Calu3 (cell line): ENCODE measurements around the gene FOXP1. TPM values are rescaled to one million over a fixed set of nuclear protein-coding genes. Genes with fewer than 3 reads are reported as not detected.

Experiments used
- BruUV-seq: library from RNA; stranded (reverse); fragments of 400-500 nt; replicated peaks from 2 replicates; lab custom pipeline; 2021; lab: Mats Ljungman, UMichigan
- CTCF ChIA-PET: fragments of 300-600 bp; sonication (Branson Sonifier 250); formaldehyde crosslinking; loops from one replicate; lab custom pipeline; 2022; ENCODE audit warnings: antibody characterized with exemption; lab: Charles Lee
- DNase-seq: peaks from one replicate; pipeline ENCODE4 v3.0.0; 2022
- H3K27ac Mint-ChIP-seq: one replicate; pipeline ENCODE4 v1.8.0; 2022; ENCODE audit warnings: mixed read lengths; ENCODE audit not compliant: unreplicated experiment
- H3K27me3 Mint-ChIP-seq: one replicate; pipeline ENCODE4 v1.8.0; 2022; ENCODE audit warnings: mixed read lengths; ENCODE audit not compliant: unreplicated experiment
- H3K36me3 Mint-ChIP-seq: one replicate; pipeline ENCODE4 v1.8.0; 2022; ENCODE audit warnings: mild to moderate bottlenecking, moderate library complexity, mixed read lengths; ENCODE audit not compliant: insufficient read depth, unreplicated experiment
- H3K4me1 Mint-ChIP-seq: one replicate; pipeline ENCODE4 v1.8.0; 2022; ENCODE audit warnings: mild to moderate bottlenecking, low read depth, mixed read lengths; ENCODE audit not compliant: unreplicated experiment
- H3K4me3 Mint-ChIP-seq: one replicate; pipeline ENCODE4 v1.8.0; 2022; ENCODE audit warnings: mild to moderate bottlenecking, low read depth, moderate library complexity, mixed read lengths; ENCODE audit not compliant: unreplicated experiment
- H3K9me3 Mint-ChIP-seq: one replicate; pipeline ENCODE4 v1.8.0; 2022; ENCODE audit warnings: low read depth, mixed read lengths; ENCODE audit not compliant: unreplicated experiment
- intact Hi-C: fragments of 100-400 bp; cut with micrococcal nuclease; formaldehyde crosslinking; loops from one replicate; pipeline ENCODE4 v1.10.0; 2022; ENCODE audit not compliant: unreplicated experiment
- total RNA-seq: library from RNA; stranded (reverse); gene quantifications from 2 replicates; pipeline ENCODE4 v1.2.3, GENCODE V29; 2022
- TF ChIP-seq, protein P1 (sequence below): fragments of 200-600 bp; IDR thresholded peaks from one replicate; pipeline ENCODE4 v1.8.0; 2022; ENCODE audit warnings: antibody characterized with exemption; ENCODE audit not compliant: unreplicated experiment

The FOXP1 gene
- total RNA-seq, 1 experiment from 2014 or later, result 82.8 TPM

DNA sequence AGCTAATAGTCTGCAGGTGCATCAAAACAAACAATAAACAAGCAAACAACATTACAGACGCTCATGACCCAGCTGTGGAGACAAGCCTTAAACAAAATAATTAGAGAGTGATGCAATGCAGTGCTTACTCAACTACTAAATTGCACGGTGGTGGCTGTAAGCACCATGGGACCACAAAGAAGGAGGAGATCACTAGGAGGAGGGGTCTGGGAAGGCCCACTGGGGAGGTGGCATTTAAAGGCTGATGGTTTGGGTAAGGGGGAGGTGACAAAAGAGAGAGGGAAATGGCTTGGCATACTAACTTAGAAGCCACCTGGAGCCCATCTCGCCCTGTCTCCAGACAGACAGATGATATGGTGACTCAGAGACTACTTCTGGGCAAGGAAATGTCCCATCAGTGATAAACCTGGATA is 516.7 kb downstream of the FOXP1 start:
- BruUV-seq, result no TSS peak
- CTCF ChIA-PET, result no interaction called here
- Mint-ChIP-seq H3K9me3 (no peaks in the 10 kb centered on the region), H3K27me3 (no peaks in the 10 kb centered on the region), H3K4me1 (peaks cover 35% of the 10 kb centered on the region), H3K36me3 (peaks cover 12% of the 10 kb centered on the region), H3K27ac (peak overlapping the region; percentile 78), H3K4me3 (no peak overlapping the region)
- peak; percentile 29 for DNase-seq
- TF ChIP-seq, protein P1, sequence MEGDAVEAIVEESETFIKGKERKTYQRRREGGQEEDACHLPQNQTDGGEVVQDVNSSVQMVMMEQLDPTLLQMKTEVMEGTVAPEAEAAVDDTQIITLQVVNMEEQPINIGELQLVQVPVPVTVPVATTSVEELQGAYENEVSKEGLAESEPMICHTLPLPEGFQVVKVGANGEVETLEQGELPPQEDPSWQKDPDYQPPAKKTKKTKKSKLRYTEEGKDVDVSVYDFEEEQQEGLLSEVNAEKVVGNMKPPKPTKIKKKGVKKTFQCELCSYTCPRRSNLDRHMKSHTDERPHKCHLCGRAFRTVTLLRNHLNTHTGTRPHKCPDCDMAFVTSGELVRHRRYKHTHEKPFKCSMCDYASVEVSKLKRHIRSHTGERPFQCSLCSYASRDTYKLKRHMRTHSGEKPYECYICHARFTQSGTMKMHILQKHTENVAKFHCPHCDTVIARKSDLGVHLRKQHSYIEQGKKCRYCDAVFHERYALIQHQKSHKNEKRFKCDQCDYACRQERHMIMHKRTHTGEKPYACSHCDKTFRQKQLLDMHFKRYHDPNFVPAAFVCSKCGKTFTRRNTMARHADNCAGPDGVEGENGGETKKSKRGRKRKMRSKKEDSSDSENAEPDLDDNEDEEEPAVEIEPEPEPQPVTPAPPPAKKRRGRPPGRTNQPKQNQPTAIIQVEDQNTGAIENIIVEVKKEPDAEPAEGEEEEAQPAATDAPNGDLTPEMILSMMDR, result no peak
- intact Hi-C loops, result loop anchor here (2.0 to 10.0 kb wide), 2 partner anchors 56 to 352 kb away; no protein-coding TSS in a partner anchor

- intact Hi-C loops, result loop anchor here (2.0 to 10.0 kb wide), 2 partner anchors 56 to 352 kb away; no protein-coding TSS in a partner anchor
Measured at GRCh38 chr3:71066356-71066755, 517.2 kb downstream of the FOXP1 start.

DNA sequence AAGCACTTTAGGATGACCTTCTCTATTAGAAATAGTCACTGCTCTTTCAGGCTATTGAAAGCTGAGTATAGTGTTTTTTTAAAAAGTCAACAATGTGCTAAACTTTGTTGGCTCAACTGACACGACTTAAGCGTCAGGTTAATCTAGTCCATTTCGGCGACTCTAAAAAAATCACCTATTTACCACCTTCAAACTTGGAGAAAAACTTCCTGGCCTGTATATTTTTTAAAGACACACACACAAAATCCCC is 517.8 kb downstream of the FOXP1 start:
- intact Hi-C loops, result loop anchor here (2.0 to 10.0 kb wide), 2 partner anchors 55 to 351 kb away; no protein-coding TSS in a partner anchor
- CTCF ChIA-PET, result interaction anchor here (1.0 kb wide), 1 partner anchor 48 kb away, joined by 3 read pairs; no protein-coding TSS in a partner anchor
- TF ChIP-seq, protein P1, result no peak
- Mint-ChIP-seq H3K4me3 (no peak overlapping the region), H3K36me3 (peaks cover 12% of the 10 kb centered on the region), H3K27ac (peak overlapping the region; percentile 78), H3K9me3 (no peaks in the 10 kb centered on the region), H3K4me1 (peaks cover 35% of the 10 kb centered on the region), H3K27me3 (no peaks in the 10 kb centered on the region)
- BruUV-seq, result no TSS peak
- DNase-seq, result no peak

More at GRCh38 chr3:71066356-71066755, 517.2 kb downstream of the FOXP1 start:
- CTCF ChIA-PET, result no interaction called here
- DNase-seq, result no peak
- Mint-ChIP-seq H3K4me3 (no peak overlapping the region), H3K27me3 (no peaks in the 10 kb centered on the region), H3K4me1 (peaks cover 35% of the 10 kb centered on the region), H3K36me3 (peaks cover 12% of the 10 kb centered on the region), H3K27ac (peak overlapping the region; percentile 78), H3K9me3 (no peaks in the 10 kb centered on the region)
- TF ChIP-seq, protein P1, result no peak
- BruUV-seq, result no TSS peak

- intact Hi-C loops, result loop anchor here (5.0 to 10.0 kb wide), 2 partner anchors 38 to 350 kb away; no protein-coding TSS in a partner anchor
- CTCF ChIA-PET, result interaction anchor here (1.0 kb wide), 1 partner anchor 48 kb away, joined by 3 read pairs; no protein-coding TSS in a partner anchor
- Mint-ChIP-seq H3K36me3 (peaks cover 12% of the 10 kb centered on the region), H3K4me3 (no peak overlapping the region), H3K9me3 (no peaks in the 10 kb centered on the region), H3K27me3 (no peaks in the 10 kb centered on the region), H3K27ac (peak overlapping the region; percentile 78), H3K4me1 (peaks cover 34% of the 10 kb centered on the region)
- TSS peak; percentile 68 for BruUV-seq
- DNase-seq, result peak; percentile 55
- TF ChIP-seq, protein P1, result no peak
Measured at GRCh38 chr3:71064956-71065763, 518.4 kb downstream of the FOXP1 start.
